Fibroblast of lung (primary cell): ENCODE results near the gene RTL10. TPM values are rescaled to one million over a fixed set of nuclear protein-coding genes. Genes with fewer than 3 reads are reported as not detected.

Experiments used
- DNase-seq, 2 donors: peaks; one replicate each; pipeline versions ENCODE4 v3.0.0 to v3.0.0-alpha.2; 2010; ENCODE audit warnings: low read depth in 2 of 2
- H2AFZ ChIP-seq: 2 replicates; pipeline ENCODE4 v1.5.1; 2012; ENCODE audit warnings: low read length, control low read depth, inconsistent platforms
- H3K27ac ChIP-seq: 2 replicates; pipeline ENCODE4 v1.5.1; 2011; ENCODE audit warnings: low read length, control low read depth; ENCODE audit not compliant: insufficient read depth
- H3K27me3 ChIP-seq: 2 replicates; pipeline ENCODE4 v1.5.1; 2011; ENCODE audit warnings: mild to moderate bottlenecking, low read length; ENCODE audit not compliant: control insufficient read depth, insufficient read depth
- H3K36me3 ChIP-seq: 2 replicates; pipeline ENCODE4 v1.5.1; 2011; ENCODE audit warnings: low read length; ENCODE audit not compliant: control insufficient read depth, insufficient read depth
- H3K4me1 ChIP-seq: 2 replicates; pipeline ENCODE4 v1.5.1; 2011; ENCODE audit warnings: low read length; ENCODE audit not compliant: control insufficient read depth, insufficient read depth; ENCODE audit errors: extremely low read depth
- H3K4me2 ChIP-seq: 2 replicates; pipeline ENCODE4 v1.5.1; 2011; ENCODE audit warnings: low read length, control low read depth; ENCODE audit not compliant: insufficient read depth; ENCODE audit errors: extremely low read depth
- H3K4me3 ChIP-seq, 4 experiments: fragments of 200-600 bp in 1 of 4; sonication (generic) in 1 of 4; replicated peaks in 1 of 4; 2 replicates each; pipeline ENCODE4 v1.5.1; 2011 to 2016; ENCODE audit warnings: low read length in 4 of 4, low read depth in 3 of 4, mild to moderate bottlenecking in 3 of 4, control low read depth in 2 of 4, inconsistent platforms in 1 of 4, mixed read lengths in 1 of 4; ENCODE audit not compliant: insufficient read depth in 1 of 4; ENCODE audit errors: control extremely low read depth in 1 of 4
- H3K79me2 ChIP-seq: 2 replicates; pipeline ENCODE4 v1.5.1; 2012; ENCODE audit warnings: mild to moderate bottlenecking, low read length, inconsistent platforms; ENCODE audit not compliant: control insufficient read depth, insufficient read depth
- H3K9ac ChIP-seq: 2 replicates; pipeline ENCODE4 v1.5.1; 2011; ENCODE audit warnings: mild to moderate bottlenecking, low read length, control low read depth; ENCODE audit not compliant: insufficient read depth
- H3K9me3 ChIP-seq: 2 replicates; pipeline ENCODE4 v1.5.1; 2012; ENCODE audit warnings: low read depth, low read length; ENCODE audit not compliant: control insufficient read depth, insufficient read depth
- H4K20me1 ChIP-seq: 2 replicates; pipeline ENCODE4 v1.5.1; 2011; ENCODE audit warnings: low read length; ENCODE audit not compliant: control insufficient read depth, insufficient read depth; ENCODE audit errors: extremely low read depth
- EZH2 ChIP-seq: IDR thresholded peaks from 2 replicates; pipeline ENCODE4 v1.5.1; 2012; ENCODE audit warnings: low read length, control low read depth, mild to moderate bottlenecking; ENCODE audit errors: missing control alignments
- polyA plus RNA-seq, 2 donors: library from polyadenylated mRNA; depleted of rRNA in 1 of 2; stranded (reverse) in 1 of 2; unstranded in 1 of 2; fragments of >200 nt; gene quantifications; 2 replicates each; pipeline ENCODE4 v1.2.1, GENCODE V29; 2011 to 2012; ENCODE audit warnings: missing spikeins in 1 of 2
- total RNA-seq: library from RNA; depleted of rRNA; stranded (reverse); fragments of >200 nt; gene quantifications from 2 replicates; pipeline ENCODE4 v1.2.1, GENCODE V29; 2014
- TF ChIP-seq, protein P1 (sequence below), 2 donors: IDR thresholded peaks in 1 of 2; conservative IDR thresholded peaks in 1 of 2; 1 replicate in 1 of 2; 2 replicates in 1 of 2; pipeline ENCODE4 v1.5.1; 2011 to 2012; ENCODE audit warnings: low read length in 2 of 2, control low read depth in 1 of 2, inconsistent platforms in 1 of 2, low read depth in 1 of 2, mild to moderate bottlenecking in 1 of 2

The RTL10 gene
- total and polyA plus RNA-seq, 2 donors (not counting 1 experiment from before 2014, with no cell fraction given): 6.5 to 7.3 TPM

DNA sequence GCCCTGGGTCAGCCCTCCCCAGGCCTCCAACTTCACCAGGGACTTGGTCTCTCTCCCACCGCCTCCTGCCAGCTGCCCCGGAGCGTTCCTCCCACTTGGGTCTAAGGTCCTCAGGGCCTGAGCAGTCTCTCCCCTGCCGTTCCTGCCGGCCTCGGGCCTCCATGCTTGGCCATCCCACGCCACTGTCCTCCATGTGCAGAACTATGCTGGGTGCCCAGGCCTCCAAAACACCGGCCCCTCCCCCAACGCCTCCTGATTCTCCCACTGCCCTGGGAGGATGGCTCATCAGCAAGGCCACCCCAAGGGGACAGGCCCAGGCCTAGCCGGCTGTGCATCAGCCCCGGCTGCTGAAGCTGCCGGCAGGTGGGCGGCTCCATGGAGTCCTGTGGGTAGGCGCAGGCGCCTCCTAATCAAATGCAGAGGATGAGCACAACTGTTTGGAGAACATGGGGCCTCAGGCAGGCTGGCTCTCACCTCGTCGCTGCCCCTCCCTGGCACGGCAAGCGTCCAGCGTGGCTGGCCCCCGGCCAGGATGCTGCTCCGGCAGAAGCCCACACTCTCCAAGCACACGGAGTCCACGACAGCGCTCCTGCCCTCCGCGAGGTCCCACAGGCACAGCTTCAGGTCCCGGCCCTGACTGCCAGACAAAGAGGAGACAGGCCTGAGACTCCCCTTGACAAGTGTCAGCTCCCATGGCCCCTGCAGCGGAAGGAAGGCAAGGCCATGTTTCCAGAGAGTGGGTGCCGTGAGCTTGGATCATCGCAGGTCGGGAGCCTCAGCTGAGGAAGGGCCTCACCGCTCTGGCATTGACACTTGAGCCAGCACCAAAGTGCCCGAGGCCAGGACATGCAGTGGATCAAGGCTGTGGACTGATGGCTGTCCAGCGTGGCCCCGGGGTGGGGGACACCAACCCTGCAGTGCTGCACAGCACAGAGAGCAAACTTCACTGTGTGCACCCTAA, 42.6 kb downstream of the RTL10 start:
- Histone ChIP-seq H3K4me3 (no peak overlapping the region), H3K36me3 (no peaks in the 10 kb centered on the region), H3K27me3 (no peaks in the 10 kb centered on the region), H2AFZ (no peak overlapping the region), H3K9me3 (no peaks in the 10 kb centered on the region), H3K27ac (no peak overlapping the region), H4K20me1 (no peaks in the 10 kb centered on the region), H3K79me2 (no peaks in the 10 kb centered on the region), H3K4me2 (no peak overlapping the region), H3K4me1 (no peaks in the 10 kb centered on the region), H3K9ac (no peak overlapping the region)
- no peak for DNase-seq
- TF ChIP-seq EZH2: no peak
- TF ChIP-seq, protein P1, sequence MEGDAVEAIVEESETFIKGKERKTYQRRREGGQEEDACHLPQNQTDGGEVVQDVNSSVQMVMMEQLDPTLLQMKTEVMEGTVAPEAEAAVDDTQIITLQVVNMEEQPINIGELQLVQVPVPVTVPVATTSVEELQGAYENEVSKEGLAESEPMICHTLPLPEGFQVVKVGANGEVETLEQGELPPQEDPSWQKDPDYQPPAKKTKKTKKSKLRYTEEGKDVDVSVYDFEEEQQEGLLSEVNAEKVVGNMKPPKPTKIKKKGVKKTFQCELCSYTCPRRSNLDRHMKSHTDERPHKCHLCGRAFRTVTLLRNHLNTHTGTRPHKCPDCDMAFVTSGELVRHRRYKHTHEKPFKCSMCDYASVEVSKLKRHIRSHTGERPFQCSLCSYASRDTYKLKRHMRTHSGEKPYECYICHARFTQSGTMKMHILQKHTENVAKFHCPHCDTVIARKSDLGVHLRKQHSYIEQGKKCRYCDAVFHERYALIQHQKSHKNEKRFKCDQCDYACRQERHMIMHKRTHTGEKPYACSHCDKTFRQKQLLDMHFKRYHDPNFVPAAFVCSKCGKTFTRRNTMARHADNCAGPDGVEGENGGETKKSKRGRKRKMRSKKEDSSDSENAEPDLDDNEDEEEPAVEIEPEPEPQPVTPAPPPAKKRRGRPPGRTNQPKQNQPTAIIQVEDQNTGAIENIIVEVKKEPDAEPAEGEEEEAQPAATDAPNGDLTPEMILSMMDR (conservative IDR thresholded peaks at IDR 0.05 in 1 of 2, IDR thresholded peaks at IDR 0.05 in 1 of 2; ENCODE audit: low read depth in 1 of 2, low read length in 2 of 2): no peak

- H4K20me1 ChIP-seq: no peaks in the 10 kb centered on the region
- no peaks in the 10 kb centered on the region for H3K36me3 ChIP-seq
- H3K4me3 ChIP-seq: no peak overlapping the region
- TF ChIP-seq, protein P1 (conservative IDR thresholded peaks at IDR 0.05 in 1 of 2, IDR thresholded peaks at IDR 0.05 in 1 of 2; ENCODE audit: low read depth in 1 of 2, low read length in 2 of 2): no peak
- TF ChIP-seq EZH2: no peak
- H3K4me1 ChIP-seq: no peaks in the 10 kb centered on the region
- no peaks in the 10 kb centered on the region for H3K79me2 ChIP-seq
- no peak overlapping the region for H3K4me2 ChIP-seq
- no peak overlapping the region for H3K27ac ChIP-seq
- H3K9me3 ChIP-seq: no peaks in the 10 kb centered on the region
- H3K27me3 ChIP-seq: no peaks in the 10 kb centered on the region
- no peak overlapping the region for H2AFZ ChIP-seq
- H3K9ac ChIP-seq: no peak overlapping the region
- no peak for DNase-seq
Observed at GRCh38 chr22:19811211-19811621, 43.5 kb downstream of the RTL10 start.

DNA sequence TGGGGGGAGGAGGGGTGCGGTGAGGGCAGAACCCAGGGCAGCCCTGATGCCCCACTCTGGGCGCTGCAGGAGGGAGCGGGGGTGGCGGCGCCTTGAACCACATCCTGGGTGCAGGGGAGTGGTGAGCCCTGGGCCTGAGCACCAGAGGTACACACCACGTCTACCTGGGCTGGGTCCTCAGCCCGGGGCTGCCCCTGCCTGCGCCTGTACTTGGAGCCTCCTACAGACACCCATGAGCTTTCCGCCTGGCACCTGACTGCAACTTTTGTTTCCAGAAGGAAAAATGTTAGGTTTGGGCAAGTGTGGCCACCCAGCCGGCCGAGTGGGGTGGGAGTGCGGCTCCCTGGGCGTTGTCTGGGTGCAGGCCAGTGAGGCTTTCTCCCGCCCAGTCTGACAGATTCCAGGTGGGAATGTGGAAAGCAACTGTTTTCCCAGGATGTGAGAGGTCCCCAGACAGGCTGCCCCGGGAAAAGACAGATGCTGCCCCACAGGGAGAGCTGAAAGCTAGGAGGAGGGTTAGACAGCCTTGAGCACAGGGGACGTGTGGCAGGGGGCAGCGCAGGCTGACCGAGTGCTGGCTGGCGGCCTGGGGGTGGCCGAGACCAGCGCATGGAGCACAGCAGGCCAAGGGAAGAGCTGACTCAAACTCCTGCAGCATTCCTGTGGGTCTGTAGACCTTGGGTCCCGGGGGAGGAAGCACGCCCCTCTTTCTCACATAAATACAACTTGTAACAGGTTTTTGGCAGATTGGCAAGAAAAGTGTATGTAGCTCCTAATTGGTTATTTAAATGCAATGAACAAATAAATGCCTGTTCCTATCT, 44.1 kb downstream of the RTL10 start:
- Histone ChIP-seq H3K27ac (no peak overlapping the region), H2AFZ (no peak overlapping the region), H3K4me3 (no peak overlapping the region), H3K9me3 (no peaks in the 10 kb centered on the region), H3K27me3 (no peaks in the 10 kb centered on the region), H4K20me1 (no peaks in the 10 kb centered on the region), H3K36me3 (no peaks in the 10 kb centered on the region), H3K79me2 (no peaks in the 10 kb centered on the region), H3K4me2 (no peak overlapping the region), H3K4me1 (no peaks in the 10 kb centered on the region), H3K9ac (no peak overlapping the region)
- no peak for TF ChIP-seq EZH2
- TF ChIP-seq, protein P1 (conservative IDR thresholded peaks at IDR 0.05 in 1 of 2, IDR thresholded peaks at IDR 0.05 in 1 of 2; ENCODE audit: low read depth in 1 of 2, low read length in 2 of 2): no peak
- peak; percentile 55 to 96 for DNase-seq
